ENCODE data around the gene THTPA. TPM values are rescaled to one million over a fixed set of nuclear protein-coding genes. Genes with fewer than 3 reads are reported as not detected.
A peak's percentile ranks its signal among the peaks of the same experiment; 100 is the strongest.

THTPA gene
- total and polyA plus RNA-seq, 2 of the 4 experiments (the other 2 are of a cell fraction): 5.0 to 9.2 TPM

DNA sequence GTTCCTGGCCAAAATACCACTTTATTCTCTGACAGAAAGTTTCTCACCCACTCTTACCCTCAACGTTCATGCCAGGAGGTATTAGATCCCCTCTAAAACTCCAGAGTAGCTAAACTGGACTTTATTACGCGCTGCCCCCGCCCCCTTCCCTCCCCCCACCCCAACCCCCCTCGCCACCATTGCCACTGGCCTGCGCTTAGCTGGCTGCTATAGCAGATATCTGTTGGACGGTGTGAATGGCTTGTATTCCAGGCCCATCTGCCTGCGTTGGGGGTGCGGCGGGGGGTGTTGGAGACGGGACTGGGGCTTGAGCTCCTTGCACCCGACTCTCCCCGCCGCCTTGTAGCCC lies 564 bp upstream of the THTPA start:
- DNase-seq (no peak), ATAC-seq (ENCODE audit: low read depth) (peak; percentile 4)
- BruUV-seq (replicated peaks): no TSS peak
- H3K18ac ChIP-seq (ENCODE audit: low read depth, low read length): no peak overlapping the region
- H3K9me1 ChIP-seq (ENCODE audit: insufficient read depth, low read length): peaks cover 10% of the 10 kb centered on the region
- H2BK15ac ChIP-seq (ENCODE audit: low read depth, low read length): no peak overlapping the region
- H2BK5ac ChIP-seq (ENCODE audit: low read depth, low read length, poor library complexity, severe bottlenecking): no peak overlapping the region
- no peak overlapping the region for H3K9ac ChIP-seq (ENCODE audit: low read depth, low read length)
- dilution Hi-C loops (cut with HindIII; ENCODE audit: low sequenced_read_pairs, unreplicated experiment): no loop called here
- no peak overlapping the region for H3K4ac ChIP-seq (ENCODE audit: low read depth, low read length)
- TF ChIP-seq, protein P1, sequence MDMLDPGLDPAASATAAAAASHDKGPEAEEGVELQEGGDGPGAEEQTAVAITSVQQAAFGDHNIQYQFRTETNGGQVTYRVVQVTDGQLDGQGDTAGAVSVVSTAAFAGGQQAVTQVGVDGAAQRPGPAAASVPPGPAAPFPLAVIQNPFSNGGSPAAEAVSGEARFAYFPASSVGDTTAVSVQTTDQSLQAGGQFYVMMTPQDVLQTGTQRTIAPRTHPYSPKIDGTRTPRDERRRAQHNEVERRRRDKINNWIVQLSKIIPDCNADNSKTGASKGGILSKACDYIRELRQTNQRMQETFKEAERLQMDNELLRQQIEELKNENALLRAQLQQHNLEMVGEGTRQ (IDR thresholded peaks at IDR 0.05; ENCODE audit: low read depth, low read length): no peak
- TF ChIP-seq POLR2A (IDR thresholded peaks at IDR 0.05; ENCODE audit: low read depth, low read length): no peak
- TF ChIP-seq RFX5 (IDR thresholded peaks at IDR 0.05; ENCODE audit: low read depth, low read length): no peak
- TF ChIP-seq SMC3 (IDR thresholded peaks at IDR 0.05; ENCODE audit: low read depth, low read length): no peak
- TF ChIP-seq RAD21 (IDR thresholded peaks at IDR 0.05; ENCODE audit: low read length): no peak
- TF ChIP-seq CHD1 (IDR thresholded peaks at IDR 0.05; ENCODE audit: low read depth, low read length): no peak
- TF ChIP-seq, protein P2, sequence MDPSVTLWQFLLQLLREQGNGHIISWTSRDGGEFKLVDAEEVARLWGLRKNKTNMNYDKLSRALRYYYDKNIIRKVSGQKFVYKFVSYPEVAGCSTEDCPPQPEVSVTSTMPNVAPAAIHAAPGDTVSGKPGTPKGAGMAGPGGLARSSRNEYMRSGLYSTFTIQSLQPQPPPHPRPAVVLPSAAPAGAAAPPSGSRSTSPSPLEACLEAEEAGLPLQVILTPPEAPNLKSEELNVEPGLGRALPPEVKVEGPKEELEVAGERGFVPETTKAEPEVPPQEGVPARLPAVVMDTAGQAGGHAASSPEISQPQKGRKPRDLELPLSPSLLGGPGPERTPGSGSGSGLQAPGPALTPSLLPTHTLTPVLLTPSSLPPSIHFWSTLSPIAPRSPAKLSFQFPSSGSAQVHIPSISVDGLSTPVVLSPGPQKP (IDR thresholded peaks at IDR 0.05; ENCODE audit: borderline replicate concordance, low read depth, low read length): no peak
- no peak for TF ChIP-seq MXI1 (IDR thresholded peaks at IDR 0.05; ENCODE audit: borderline replicate concordance, low read depth, low read length)
- TF ChIP-seq, protein P3, sequence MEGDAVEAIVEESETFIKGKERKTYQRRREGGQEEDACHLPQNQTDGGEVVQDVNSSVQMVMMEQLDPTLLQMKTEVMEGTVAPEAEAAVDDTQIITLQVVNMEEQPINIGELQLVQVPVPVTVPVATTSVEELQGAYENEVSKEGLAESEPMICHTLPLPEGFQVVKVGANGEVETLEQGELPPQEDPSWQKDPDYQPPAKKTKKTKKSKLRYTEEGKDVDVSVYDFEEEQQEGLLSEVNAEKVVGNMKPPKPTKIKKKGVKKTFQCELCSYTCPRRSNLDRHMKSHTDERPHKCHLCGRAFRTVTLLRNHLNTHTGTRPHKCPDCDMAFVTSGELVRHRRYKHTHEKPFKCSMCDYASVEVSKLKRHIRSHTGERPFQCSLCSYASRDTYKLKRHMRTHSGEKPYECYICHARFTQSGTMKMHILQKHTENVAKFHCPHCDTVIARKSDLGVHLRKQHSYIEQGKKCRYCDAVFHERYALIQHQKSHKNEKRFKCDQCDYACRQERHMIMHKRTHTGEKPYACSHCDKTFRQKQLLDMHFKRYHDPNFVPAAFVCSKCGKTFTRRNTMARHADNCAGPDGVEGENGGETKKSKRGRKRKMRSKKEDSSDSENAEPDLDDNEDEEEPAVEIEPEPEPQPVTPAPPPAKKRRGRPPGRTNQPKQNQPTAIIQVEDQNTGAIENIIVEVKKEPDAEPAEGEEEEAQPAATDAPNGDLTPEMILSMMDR (conservative IDR thresholded peaks at IDR 0.05; ENCODE audit: low read depth, low read length): no peak
- no peak for TF ChIP-seq RCOR1 (IDR thresholded peaks at IDR 0.05; ENCODE audit: insufficient replicate concordance, low read length)
- no peak for TF ChIP-seq FOS (IDR thresholded peaks at IDR 0.05; ENCODE audit: low read depth, low read length)
- H3K4me1 ChIP-seq (ENCODE audit: control insufficient read depth, insufficient read depth, low read length): peaks cover 7% of the 10 kb centered on the region
- H4K20me1 ChIP-seq (ENCODE audit: insufficient read depth, low read length): no peaks in the 10 kb centered on the region
- ChIA-PET POLR2A (ENCODE audit: unreplicated experiment) (interaction anchor here (0.5 to 0.7 kb wide), 3 partner anchors 10 to 675 kb away, joined by 3 to 6 read pairs (median 5); no protein-coding TSS in a partner anchor), CTCF (no interaction called here)
- no peak overlapping the region for H3K56ac ChIP-seq (ENCODE audit: extremely low read depth, insufficient read depth, low read length)
- no peak overlapping the region for H4K5ac ChIP-seq (ENCODE audit: low read depth, low read length)
- H3K14ac ChIP-seq (replicated peaks; ENCODE audit: low read depth, low read length): no peak overlapping the region
- no peak overlapping the region for H2BK120ac ChIP-seq (ENCODE audit: low read depth, low read length)
- peak overlapping the region; percentile 84 for H3K4me2 ChIP-seq (ENCODE audit: low read depth, low read length)
- no peak overlapping the region for H3K27ac ChIP-seq (ENCODE audit: insufficient read depth, low read length)
- in situ Hi-C loops (cut with MboI; ENCODE audit: low sequenced_read_pairs): loop anchor here (5.0 to 10.0 kb wide), 2 partner anchors 78 to 231 kb away; partner anchors contain the start of gene PABPN1
- peak overlapping the region; percentile 77 for H3K4me3 ChIP-seq (ENCODE audit: insufficient read depth, low read depth, low read length)
- peaks cover 15 to 18% of the 10 kb centered on the region in 2 experiments for H3K79me1 ChIP-seq (ENCODE audit: low read depth in 1 of 2, low read length in 2 of 2)
- H4K91ac ChIP-seq (ENCODE audit: insufficient read depth, low read depth, low read length): no peak overlapping the region
- H3K36me3 ChIP-seq (ENCODE audit: control insufficient read depth, insufficient read depth, low read length): peaks cover 7% of the 10 kb centered on the region; the same call in 1 of the 2 replicates
- H3K9me3 ChIP-seq (ENCODE audit: control insufficient read depth, insufficient read depth, low read length): no peaks in the 10 kb centered on the region
- H4K8ac ChIP-seq (ENCODE audit: low read depth in 2 of 2, low read length in 2 of 2): peak overlapping the region; percentile 42 to 98; a peak in 3 of 4 replicates
- H3K27me3 ChIP-seq (ENCODE audit: control insufficient read depth, insufficient read depth, low read length): no peaks in the 10 kb centered on the region; the same call in 1 of the 2 replicates
- H2AK9ac ChIP-seq (replicated peaks; ENCODE audit: low read depth, low read length, poor library complexity): peak overlapping the region; percentile 94
- 0% methylated on average over 4 of the region's 14 CpGs; no CpG with 5 or more reads in 1 of the 2 experiments for WGBS, 2 experiments (ENCODE audit: extremely low coverage in 2 of 2, insufficient read length in 1 of 2)
- no peak overlapping the region for H3K23ac ChIP-seq (ENCODE audit: low read depth, low read length)
- no peak overlapping the region for H2AK5ac ChIP-seq (ENCODE audit: low read depth, low read length)
- intact Hi-C loops (cut with micrococcal nuclease): no loop called here
- H2AFZ ChIP-seq (replicated peaks; ENCODE audit: low read length, poor library complexity): peak overlapping the region; percentile 100
- no peak overlapping the region for H2BK20ac ChIP-seq (ENCODE audit: low read depth, low read length)

Measured in IMR-90 (cell line).